Loucy (cell line): ENCODE results near the gene CLDN14.

ENCODE experiments used
- H2AFZ ChIP-seq: fragments of 200-600 bp; sonication (generic); 2 replicates; pipeline ENCODE4 v1.6.0; 2016; ENCODE audit warnings: antibody characterized with exemption, mild to moderate bottlenecking, low read length, moderate library complexity
- H3F3A ChIP-seq: fragments of 200-600 bp; 2 replicates; pipeline ENCODE4 v1.6.0; 2016; ENCODE audit warnings: antibody characterized with exemption, low read depth, mild to moderate bottlenecking
- H3K27me3 ChIP-seq: fragments of 200-600 bp; sonication (generic); 2 replicates; pipeline ENCODE4 v1.6.1; 2014; ENCODE audit warnings: low read length, mild to moderate bottlenecking; ENCODE audit not compliant: insufficient read depth, poor library complexity, severe bottlenecking
- H3K36me3 ChIP-seq: fragments of 200-600 bp; sonication (generic); 2 replicates; pipeline ENCODE4 v1.6.1; 2016; ENCODE audit warnings: low read length; ENCODE audit not compliant: insufficient read depth
- H3K4me1 ChIP-seq: fragments of 200-600 bp; sonication (generic); 2 replicates; pipeline ENCODE4 v1.5.1; 2014; ENCODE audit warnings: low read length, mild to moderate bottlenecking; ENCODE audit not compliant: insufficient read depth, poor library complexity, severe bottlenecking
- H3K4me2 ChIP-seq: fragments of 200-600 bp; sonication (generic); 2 replicates; pipeline ENCODE4 v1.6.0; 2014; ENCODE audit warnings: antibody characterized with exemption, low read length, low read depth, mild to moderate bottlenecking; ENCODE audit not compliant: poor library complexity, severe bottlenecking
- H3K4me3 ChIP-seq: fragments of 200-600 bp; sonication (generic); 2 replicates; pipeline ENCODE4 v1.5.1; 2014; ENCODE audit warnings: low read length, mild to moderate bottlenecking, mixed read lengths; ENCODE audit not compliant: poor library complexity, severe bottlenecking
- H3K79me2 ChIP-seq: fragments of 200-600 bp; sonication (generic); 2 replicates; pipeline ENCODE4 v1.6.1; 2014; ENCODE audit warnings: low read length; ENCODE audit not compliant: insufficient read depth
- H3K9ac ChIP-seq: fragments of 200-600 bp; sonication (generic); 2 replicates; pipeline ENCODE4 v1.6.0; 2014; ENCODE audit warnings: mild to moderate bottlenecking, low read depth, low read length, moderate library complexity; ENCODE audit not compliant: poor library complexity, severe bottlenecking
- H3K9me2 ChIP-seq: fragments of 200-600 bp; sonication (generic); replicated peaks from 2 replicates; pipeline ENCODE4 v1.6.1; 2016; ENCODE audit warnings: low read depth, low read length, mixed read lengths
- H3K9me3 ChIP-seq: fragments of 200-600 bp; sonication (generic); 2 replicates; pipeline ENCODE4 v1.6.1; 2014; ENCODE audit warnings: mild to moderate bottlenecking, antibody characterized with exemption, low read length, low read depth; ENCODE audit not compliant: insufficient read depth
- H4K20me1 ChIP-seq: fragments of 200-600 bp; sonication (generic); 2 replicates; pipeline ENCODE4 v1.6.0; 2014; ENCODE audit warnings: antibody characterized with exemption, low read length, mild to moderate bottlenecking; ENCODE audit not compliant: insufficient read depth, poor library complexity, severe bottlenecking
- EZH2phosphoT487 ChIP-seq: fragments of 200-600 bp; IDR thresholded peaks from 2 replicates; pipeline ENCODE4 v1.6.1; 2018; ENCODE audit warnings: antibody characterized with exemption, mild to moderate bottlenecking, moderate library complexity, borderline replicate concordance
- TF ChIP-seq, protein P1 (sequence below): fragments of 200-600 bp; sonication (generic); conservative IDR thresholded peaks from 2 replicates; pipeline ENCODE4 v1.5.1; 2014; ENCODE audit warnings: mild to moderate bottlenecking, antibody characterized with exemption, low read length

The CLDN14 gene

DNA sequence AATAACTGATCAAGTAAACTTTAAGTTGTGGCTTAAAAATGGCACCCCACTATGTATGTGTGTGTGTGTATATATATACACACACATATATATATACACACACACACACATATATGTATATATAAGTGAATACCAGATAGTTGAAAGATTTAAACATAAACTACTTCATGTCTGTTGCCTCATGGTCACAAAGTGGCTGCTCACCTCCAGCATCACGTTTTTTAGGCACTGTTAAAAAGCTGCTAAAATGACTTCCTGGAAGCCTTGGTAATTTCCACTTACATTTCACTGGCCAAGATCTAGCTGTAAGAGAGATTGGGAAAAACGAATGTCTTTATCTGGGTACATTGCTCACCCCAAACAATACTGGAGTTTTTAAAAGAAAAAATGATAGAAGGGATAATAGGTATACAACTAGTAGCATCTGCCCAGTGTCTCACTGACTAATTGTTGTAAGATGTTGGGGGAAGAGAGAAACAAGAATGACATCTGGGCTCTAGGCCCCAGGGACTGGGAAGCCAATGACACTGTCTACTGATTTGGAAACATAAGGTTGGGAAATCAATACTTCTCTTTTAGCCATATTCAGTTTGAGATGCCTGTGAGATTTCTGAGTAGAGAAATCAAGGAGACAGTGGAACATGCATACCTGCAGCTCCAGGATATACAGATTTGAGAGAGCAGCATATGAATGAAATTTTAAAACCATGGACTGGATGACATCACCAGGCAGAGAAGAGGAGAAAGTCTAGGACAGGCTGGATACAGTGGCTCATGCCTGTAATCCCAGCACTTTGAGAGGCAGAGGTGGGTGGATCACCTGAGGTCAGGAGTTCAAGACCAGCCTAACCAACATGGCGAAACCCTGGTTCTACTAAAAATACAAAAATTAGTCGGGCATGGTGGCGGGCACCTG is 42.8 kb downstream of the CLDN14 start:
- no peak for TF ChIP-seq EZH2phosphoT487
- TF ChIP-seq, protein P1, sequence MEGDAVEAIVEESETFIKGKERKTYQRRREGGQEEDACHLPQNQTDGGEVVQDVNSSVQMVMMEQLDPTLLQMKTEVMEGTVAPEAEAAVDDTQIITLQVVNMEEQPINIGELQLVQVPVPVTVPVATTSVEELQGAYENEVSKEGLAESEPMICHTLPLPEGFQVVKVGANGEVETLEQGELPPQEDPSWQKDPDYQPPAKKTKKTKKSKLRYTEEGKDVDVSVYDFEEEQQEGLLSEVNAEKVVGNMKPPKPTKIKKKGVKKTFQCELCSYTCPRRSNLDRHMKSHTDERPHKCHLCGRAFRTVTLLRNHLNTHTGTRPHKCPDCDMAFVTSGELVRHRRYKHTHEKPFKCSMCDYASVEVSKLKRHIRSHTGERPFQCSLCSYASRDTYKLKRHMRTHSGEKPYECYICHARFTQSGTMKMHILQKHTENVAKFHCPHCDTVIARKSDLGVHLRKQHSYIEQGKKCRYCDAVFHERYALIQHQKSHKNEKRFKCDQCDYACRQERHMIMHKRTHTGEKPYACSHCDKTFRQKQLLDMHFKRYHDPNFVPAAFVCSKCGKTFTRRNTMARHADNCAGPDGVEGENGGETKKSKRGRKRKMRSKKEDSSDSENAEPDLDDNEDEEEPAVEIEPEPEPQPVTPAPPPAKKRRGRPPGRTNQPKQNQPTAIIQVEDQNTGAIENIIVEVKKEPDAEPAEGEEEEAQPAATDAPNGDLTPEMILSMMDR: no peak
- Histone ChIP-seq H3K4me1 (peaks cover 5% of the 10 kb centered on the region), H3K79me2 (no peaks in the 10 kb centered on the region), H3K36me3 (no peaks in the 10 kb centered on the region), H3K4me2 (no peak overlapping the region), H3K9me2 (no peaks in the 10 kb centered on the region), H3K4me3 (no peak overlapping the region), H3K9ac (no peak overlapping the region), H3K27me3 (no peaks in the 10 kb centered on the region), H3F3A (no peaks in the 10 kb centered on the region), H4K20me1 (no peaks in the 10 kb centered on the region), H3K9me3 (no peaks in the 10 kb centered on the region), H2AFZ (no peak overlapping the region)

DNA sequence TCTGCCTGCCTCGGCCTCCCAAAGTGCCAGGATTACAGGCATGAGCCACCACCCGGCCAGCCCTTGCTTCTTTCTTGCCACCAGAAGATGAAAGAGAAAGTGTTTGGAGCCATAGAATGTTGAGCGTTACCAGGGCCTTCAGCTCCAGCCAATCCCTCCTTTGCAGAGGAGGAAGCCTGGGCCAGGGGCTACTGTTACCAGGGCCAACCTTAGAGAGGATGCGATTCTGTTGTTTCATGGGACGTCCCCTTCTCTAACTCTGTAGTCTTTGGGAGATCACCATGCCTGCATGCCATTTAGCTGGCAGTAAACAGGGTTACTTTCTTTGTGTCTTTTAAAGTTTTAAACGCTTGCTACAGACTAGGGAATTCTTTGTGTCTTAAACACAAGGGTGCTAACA is 45.8 kb downstream of the CLDN14 start:
- Histone ChIP-seq H2AFZ (no peak overlapping the region), H3K9me3 (no peaks in the 10 kb centered on the region), H3F3A (no peaks in the 10 kb centered on the region), H3K4me1 (peaks cover 20% of the 10 kb centered on the region), H3K27me3 (no peaks in the 10 kb centered on the region), H3K36me3 (no peaks in the 10 kb centered on the region), H3K9ac (no peak overlapping the region), H3K4me2 (no peak overlapping the region), H3K9me2 (no peaks in the 10 kb centered on the region), H4K20me1 (no peaks in the 10 kb centered on the region), H3K4me3 (no peak overlapping the region), H3K79me2 (no peaks in the 10 kb centered on the region; the same call in 1 of the 2 replicates)
- TF ChIP-seq EZH2phosphoT487: no peak
- TF ChIP-seq, protein P1: no peak

DNA sequence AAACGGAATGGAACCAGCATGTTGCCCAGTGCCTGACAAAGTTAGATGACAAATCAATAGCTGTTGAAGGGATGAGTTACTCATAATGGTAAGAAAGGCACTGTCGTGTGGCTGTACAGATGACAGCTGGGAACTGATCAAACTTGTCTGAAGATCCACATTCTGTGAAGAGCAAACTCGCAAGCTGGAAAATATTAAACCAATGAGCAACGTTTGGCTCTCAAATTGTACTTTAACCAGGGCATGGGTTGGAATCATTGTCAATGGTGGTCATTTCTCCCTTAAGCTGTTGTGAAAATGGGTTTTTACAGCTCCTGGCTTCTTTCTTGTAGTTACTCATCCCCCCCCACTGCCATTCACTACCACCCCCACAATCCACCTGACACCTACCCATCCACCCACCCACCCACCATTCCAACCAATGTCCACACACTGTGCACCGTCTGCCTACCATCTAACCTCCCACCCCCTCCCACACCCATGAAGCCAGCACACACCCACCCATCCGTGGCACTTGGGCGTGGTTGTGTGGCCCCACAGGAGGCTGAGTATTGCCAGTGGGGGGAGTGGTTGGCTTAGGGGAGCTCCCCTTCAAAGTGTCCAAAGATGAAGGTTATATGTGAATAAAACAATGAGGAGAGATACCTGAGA is 46.7 kb downstream of the CLDN14 start:
- Histone ChIP-seq H3K36me3 (no peaks in the 10 kb centered on the region), H3F3A (no peaks in the 10 kb centered on the region), H3K4me1 (peaks cover 28% of the 10 kb centered on the region), H4K20me1 (no peaks in the 10 kb centered on the region), H3K9me3 (no peaks in the 10 kb centered on the region), H3K27me3 (no peaks in the 10 kb centered on the region), H3K4me3 (no peak overlapping the region), H2AFZ (no peak overlapping the region), H3K79me2 (no peaks in the 10 kb centered on the region; the same call in 1 of the 2 replicates), H3K9me2 (no peaks in the 10 kb centered on the region), H3K9ac (no peak overlapping the region), H3K4me2 (peak overlapping the region; percentile 31)
- TF ChIP-seq, protein P1: no peak
